SHP77 (cell line): Measurements from ENCODE around the gene LRP11.
"Not testable (repeated sequence)": the region's sequence is repeated elsewhere in the genome, so short reads cannot be mapped to it uniquely, and the experiment has no call there.

Experiments
- DNase-seq, 2 experiments: peaks; one replicate each; lab custom pipeline; 2025; lab: John Stamatoyannopoulos, UW

Gene LRP11

GRCh38 chr6:149869275-149869892, 5.2 kb upstream of the LRP11 start:
- DNase-seq: no peak

- DNase-seq: no peak
Observed at GRCh38 chr6:149867876-149868640, 3.9 kb upstream of the LRP11 start.

GRCh38 chr6:149864578-149865535, 698 bp upstream of the LRP11 start:
- DNase-seq: peak; percentile 56 to 71

- peak in 1 of 2 experiments; percentile 34 for DNase-seq
Observed at GRCh38 chr6:149862922-149863697, 1.0 kb downstream of the LRP11 start.

GRCh38 chr6:149862424-149862738, 1.8 kb downstream of the LRP11 start:
- not testable (repeated sequence) for DNase-seq

GRCh38 chr6:149861603-149862423, 2.3 kb downstream of the LRP11 start:
- DNase-seq: no peak

- DNase-seq: peak in 1 of 2 experiments; percentile 37
Observed at GRCh38 chr6:149860834-149861602, 3.1 kb downstream of the LRP11 start.

- DNase-seq: no peak
Observed at GRCh38 chr6:149860513-149860833, 3.7 kb downstream of the LRP11 start.

- peak in 1 of 2 experiments; percentile 53 for DNase-seq
Observed at GRCh38 chr6:149859938-149860337, 4.2 kb downstream of the LRP11 start.

- DNase-seq: peak; percentile 58 to 79
Observed at GRCh38 chr6:149859368-149859767, 4.8 kb downstream of the LRP11 start.

- DNase-seq: no peak
Observed at GRCh38 chr6:149857541-149857940, 6.6 kb downstream of the LRP11 start.

- DNase-seq: no peak
Observed at GRCh38 chr6:149856256-149856994, 7.7 kb downstream of the LRP11 start.

GRCh38 chr6:149855741-149856140, 8.4 kb downstream of the LRP11 start:
- DNase-seq: no peak

GRCh38 chr6:149855040-149855654, 9.0 kb downstream of the LRP11 start:
- no peak for DNase-seq

- DNase-seq: no peak
Observed at GRCh38 chr6:149854532-149854931, 9.6 kb downstream of the LRP11 start.

GRCh38 chr6:149854017-149854416, 10.1 kb downstream of the LRP11 start:
- DNase-seq: not testable (repeated sequence)

- no peak for DNase-seq
Observed at GRCh38 chr6:149852881-149853280, 11.3 kb downstream of the LRP11 start.

- no peak for DNase-seq
Observed at GRCh38 chr6:149852180-149852579, 12.0 kb downstream of the LRP11 start.

- DNase-seq: no peak
Observed at GRCh38 chr6:149851461-149852110, 12.6 kb downstream of the LRP11 start.
